CMK (cell line): ENCODE data around the gene MROH2B.
"Not testable (repeated sequence)": the region's sequence is repeated elsewhere in the genome, so short reads cannot be mapped to it uniquely, and the experiment has no call there.

Source experiments
- DNase-seq: peaks from one replicate; pipeline ENCODE4 v3.0.0-alpha.2; 2010; ENCODE audit warnings: low read depth

MROH2B gene

GRCh38 chr5:41022600-41022999 lies 48.5 kb downstream of the MROH2B start:
- DNase-seq, result not testable (repeated sequence)

- DNase-seq, result no peak
Measured at GRCh38 chr5:41012318-41012717, 58.8 kb downstream of the MROH2B start.

DNA sequence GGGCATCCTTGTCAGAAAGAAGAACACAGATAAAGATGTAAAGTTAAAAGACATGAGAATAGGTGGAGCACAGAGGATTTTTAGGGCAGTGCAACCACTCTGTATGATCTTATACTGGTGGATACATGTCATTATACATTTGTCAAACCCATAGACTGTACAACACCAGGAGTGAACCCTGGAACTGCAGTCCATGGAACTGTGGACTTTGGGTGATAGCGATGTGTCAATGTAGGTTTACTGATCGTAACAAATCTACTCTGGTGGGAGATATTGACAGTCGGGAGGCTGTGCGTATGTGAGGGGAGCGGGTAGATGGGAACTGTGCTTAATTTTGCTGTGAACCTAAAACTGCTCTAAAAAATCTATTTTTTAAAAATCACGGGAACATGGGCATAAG lies 60.6 kb downstream of the MROH2B start:
- no peak for DNase-seq

- DNase-seq, result no peak
Measured at GRCh38 chr5:41009232-41009631, 61.9 kb downstream of the MROH2B start.

GRCh38 chr5:41004931-41005330 lies 66.2 kb downstream of the MROH2B start:
- DNase-seq, result no peak

- no peak for DNase-seq
Measured at GRCh38 chr5:41003670-41004376, 67.3 kb downstream of the MROH2B start.

GRCh38 chr5:40999966-41000365 lies 71.2 kb downstream of the MROH2B start:
- DNase-seq, result no peak

GRCh38 chr5:40999142-40999541 lies 72.0 kb downstream of the MROH2B start:
- no peak for DNase-seq

DNA sequence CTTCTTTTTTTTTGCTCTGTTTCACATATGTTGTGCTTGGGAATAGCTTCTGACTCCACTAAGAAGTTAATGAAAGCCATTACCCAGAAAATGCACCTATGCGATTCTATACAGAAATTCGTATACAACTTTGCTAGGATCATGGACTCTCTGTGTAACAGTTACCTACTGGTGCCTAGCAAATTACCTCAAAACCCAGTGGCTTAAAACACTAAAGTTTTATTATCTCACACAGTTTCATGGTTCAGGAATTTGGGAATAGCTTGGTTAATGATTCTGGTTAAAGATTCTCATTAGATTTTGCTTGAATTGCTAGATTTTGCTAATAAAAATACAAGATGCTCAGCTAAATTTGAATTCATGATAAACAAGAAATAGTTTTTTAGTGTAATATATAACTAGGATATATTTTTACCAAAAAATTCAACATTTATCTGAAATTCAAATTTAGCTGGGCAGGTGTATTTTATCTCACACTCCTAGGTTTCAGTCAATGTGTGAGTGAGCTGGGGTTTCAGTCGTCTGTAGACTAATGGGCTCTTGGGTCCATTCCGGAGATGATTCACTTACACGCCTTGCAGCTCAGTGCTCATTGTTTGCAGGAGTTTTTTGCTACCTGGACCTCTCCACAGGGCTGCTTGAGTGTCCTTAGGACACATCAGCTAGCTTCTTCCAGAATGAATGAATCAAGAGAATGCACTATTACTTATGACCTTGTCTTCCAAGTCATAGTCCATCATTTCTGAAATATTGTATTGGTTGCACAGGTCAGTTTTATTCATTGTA lies 75.1 kb downstream of the MROH2B start:
- no peak for DNase-seq

- no peak for DNase-seq
Measured at GRCh38 chr5:40991981-40992559, 79.1 kb downstream of the MROH2B start.

DNA sequence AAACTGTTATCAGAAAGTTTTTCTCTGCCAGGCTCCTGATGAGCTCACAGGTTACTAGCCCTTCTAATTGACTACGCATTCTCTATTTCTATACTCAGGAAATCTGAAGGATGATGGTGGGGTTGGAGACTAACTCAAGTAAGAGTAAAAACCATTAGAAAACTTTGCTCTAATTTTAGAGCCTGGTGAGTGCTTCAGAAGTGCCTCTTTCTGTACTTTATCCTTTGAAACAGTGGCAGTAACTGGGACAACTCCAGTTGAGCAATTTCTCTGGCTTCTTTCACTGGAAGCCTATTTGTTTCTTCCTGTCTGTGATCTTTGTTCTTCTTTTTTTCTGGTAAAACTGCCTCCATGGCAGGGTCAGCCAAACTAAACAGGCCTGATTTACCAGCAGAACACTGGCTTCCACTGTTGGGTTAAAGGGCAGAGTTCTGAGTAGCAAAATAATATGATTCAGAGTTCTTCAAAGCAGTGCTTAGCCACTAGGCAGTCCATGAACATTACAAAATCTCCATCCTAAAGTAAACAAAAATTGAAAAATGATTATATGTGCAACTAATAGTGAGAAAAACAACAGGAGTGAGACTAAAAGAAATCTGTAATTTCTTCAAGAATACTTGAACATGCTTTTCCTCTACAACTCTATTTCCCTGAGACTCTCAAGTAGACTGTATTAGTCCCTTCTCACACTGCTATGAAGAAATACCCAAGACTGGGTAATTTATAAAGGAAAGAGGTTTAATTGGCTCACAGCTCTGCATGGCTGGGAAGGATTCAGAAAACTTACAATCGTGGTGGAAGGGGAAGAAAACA lies 79.8 kb downstream of the MROH2B start:
- DNase-seq, result no peak

GRCh38 chr5:40988746-40989510 lies 82.2 kb downstream of the MROH2B start:
- DNase-seq, result no peak

DNA sequence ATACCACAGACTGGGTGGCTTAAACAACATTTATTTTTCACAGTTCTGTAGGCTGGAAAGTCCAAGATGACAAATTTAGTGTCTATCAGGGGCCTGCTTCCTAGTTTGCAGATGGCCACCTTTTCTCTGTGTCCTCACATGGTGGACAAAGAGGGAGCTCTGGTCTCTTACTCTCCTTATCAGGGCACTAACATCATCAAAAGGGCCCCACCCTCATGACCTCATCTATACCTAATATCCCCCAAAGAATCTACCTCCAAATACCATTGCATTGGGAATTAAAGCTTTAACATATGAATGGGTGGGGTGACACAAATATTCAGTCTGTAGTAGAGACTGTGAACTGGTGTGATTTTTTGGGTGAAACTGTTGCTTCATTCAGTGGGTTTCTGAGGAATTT lies 83.8 kb downstream of the MROH2B start:
- DNase-seq, result no peak

DNA sequence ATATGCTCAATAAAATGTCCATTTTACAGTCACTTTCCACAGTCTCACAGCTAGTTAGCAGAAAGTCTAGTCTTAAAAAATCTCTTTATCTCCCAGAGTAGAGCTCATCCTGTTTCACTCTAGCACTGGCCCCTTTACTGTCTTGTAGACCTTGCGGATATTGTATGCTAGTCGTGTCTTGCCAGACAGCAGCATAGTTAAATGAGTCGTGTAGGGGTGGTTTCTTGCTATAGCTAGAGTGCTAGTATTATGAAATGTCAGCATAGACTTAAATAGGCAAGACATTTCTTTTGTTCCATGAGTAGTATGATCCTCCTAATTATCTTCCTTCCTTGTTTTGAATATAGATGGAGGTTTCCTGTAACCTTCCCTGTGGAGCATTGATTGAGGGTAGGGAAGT lies 84.5 kb downstream of the MROH2B start:
- DNase-seq, result no peak

DNA sequence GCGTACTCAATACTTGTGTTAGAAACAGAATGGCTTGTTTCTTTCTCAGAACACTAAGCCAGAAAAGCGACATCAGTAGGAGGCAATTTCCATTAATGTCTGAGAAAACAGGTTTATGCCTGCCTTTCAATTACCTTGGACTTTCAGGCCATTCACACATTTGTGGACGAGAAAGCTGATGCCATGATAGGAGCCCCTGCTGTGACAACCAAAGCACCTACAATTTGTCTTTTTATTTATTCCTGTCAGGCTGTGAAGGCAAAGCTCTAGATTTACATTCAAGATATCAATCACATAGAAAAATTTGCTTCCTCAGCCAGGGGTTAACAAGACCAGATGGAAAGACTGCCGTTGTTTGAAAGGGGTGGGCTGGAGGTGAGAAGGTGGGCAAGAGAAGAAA lies 85.6 kb downstream of the MROH2B start:
- DNase-seq, result no peak

DNA sequence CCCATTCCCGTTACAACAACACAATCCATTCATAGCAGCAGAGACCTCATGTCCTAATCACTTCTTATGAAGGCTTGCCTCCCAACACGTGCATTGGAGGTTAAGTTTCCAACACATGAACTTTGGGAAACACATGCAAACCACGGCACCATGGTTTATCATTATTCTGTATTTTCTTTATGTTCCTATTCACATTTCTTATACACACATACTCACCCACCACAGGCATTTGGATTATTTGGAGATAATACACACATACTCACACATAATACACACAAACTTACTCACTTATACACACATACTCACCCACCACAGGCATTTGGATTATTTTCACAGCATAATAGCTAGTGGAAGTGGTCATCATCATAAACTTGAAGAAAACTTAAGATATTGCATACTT lies 86.3 kb downstream of the MROH2B start:
- no peak for DNase-seq

GRCh38 chr5:40983781-40984180 lies 87.4 kb downstream of the MROH2B start:
- DNase-seq, result no peak

GRCh38 chr5:40981420-40981819 lies 89.7 kb downstream of the MROH2B start:
- DNase-seq, result no peak

DNA sequence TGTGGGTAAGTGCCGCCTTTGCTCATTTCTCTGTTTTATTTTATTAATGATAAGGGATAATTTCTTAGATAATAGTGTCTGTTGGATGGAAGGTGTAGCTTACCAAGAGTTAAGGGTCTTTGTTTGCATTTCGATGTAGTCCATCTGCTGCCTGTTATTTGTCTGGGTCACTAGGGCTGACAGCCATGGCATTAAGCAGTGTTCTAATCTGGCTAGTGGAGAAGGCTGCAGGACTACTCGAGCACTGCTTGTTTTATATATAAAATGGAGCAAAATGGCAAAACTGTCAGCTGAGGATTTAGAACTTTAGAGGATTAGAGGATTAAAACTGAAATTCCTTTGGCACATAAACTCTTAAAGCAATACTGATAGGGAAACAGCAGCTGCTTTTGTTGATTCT lies 94.3 kb downstream of the MROH2B start:
- no peak for DNase-seq

DNA sequence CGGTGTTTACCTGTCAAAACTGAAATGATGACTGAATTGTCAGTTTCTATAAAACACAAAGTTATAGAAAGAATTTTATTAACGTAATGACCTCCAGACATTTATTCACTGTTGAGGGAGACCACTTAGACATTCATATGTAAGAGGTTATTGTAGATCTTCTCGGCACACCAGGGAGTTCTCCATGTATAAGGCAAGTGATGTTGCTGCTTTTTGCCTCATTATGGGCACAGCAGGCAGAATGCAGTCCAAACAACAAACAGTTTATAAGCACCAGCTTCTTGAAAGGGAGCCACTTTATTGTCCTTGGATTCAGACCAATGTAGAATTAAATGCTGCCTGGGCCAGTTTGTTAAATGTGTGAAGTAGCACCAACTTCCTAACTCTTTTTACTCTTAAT lies 95.1 kb downstream of the MROH2B start:
- no peak for DNase-seq

- DNase-seq, result no peak
Measured at GRCh38 chr5:40973364-40974004, 97.7 kb downstream of the MROH2B start.
